Gastroesophageal sphincter (tissue), 4 donors: ENCODE results near the gene ACOT7. TPM values are rescaled to one million over a fixed set of nuclear protein-coding genes. Genes with fewer than 3 reads are reported as not detected.

Experiments
- ATAC-seq: fragments of 150-250 bp; one replicate; pipeline ENCODE4 v1.9.1; 2016; ENCODE audit warnings: mild to moderate bottlenecking, moderate library complexity
- H3K27ac ChIP-seq, 4 donors: fragments of 200-600 bp; sonication (generic) in 3 of 4; 1 replicate in 3 of 4; 2 replicates in 1 of 4; pipeline ENCODE4 v1.5.1; 2016 to 2019
- H3K27me3 ChIP-seq: fragments of 200-600 bp; sonication (generic); one replicate; pipeline ENCODE4 v1.5.1; 2019
- H3K36me3 ChIP-seq, 2 donors: fragments of 200-600 bp; sonication (generic); one replicate each; pipeline ENCODE4 v1.5.1; 2019; ENCODE audit warnings: control low read depth in 1 of 2
- H3K4me1 ChIP-seq, 3 donors: fragments of 200-600 bp; sonication (generic); 1 replicate in 2 of 3; 2 replicates in 1 of 3; pipeline ENCODE4 v1.5.1; 2016 to 2019; ENCODE audit warnings: control low read depth in 2 of 3
- H3K4me3 ChIP-seq, 2 donors: fragments of 200-600 bp; sonication (generic); one replicate each; pipeline ENCODE4 v1.5.1; 2019; ENCODE audit warnings: mild to moderate bottlenecking in 1 of 2, moderate library complexity in 1 of 2
- H3K9me3 ChIP-seq, 3 donors: fragments of 200-600 bp; sonication (generic); one replicate each; pipeline ENCODE4 v1.5.1; 2017 to 2019; ENCODE audit warnings: control low read depth in 2 of 3
- EP300 ChIP-seq: sonication (generic); formaldehyde crosslinking; IDR thresholded peaks from one replicate; pipeline ENCODE4 v1.6.1; 2017; ENCODE audit warnings: antibody characterized with exemption, mild to moderate bottlenecking
- POLR2A ChIP-seq, 2 donors: fragments of 450-650 bp; IDR thresholded peaks; one replicate each; pipeline ENCODE4 v1.6.1; 2017; ENCODE audit warnings: antibody characterized with exemption in 2 of 2, mild to moderate bottlenecking in 2 of 2, moderate library complexity in 1 of 2
- POLR2AphosphoS5 ChIP-seq: sonication (generic); formaldehyde crosslinking; IDR thresholded peaks from one replicate; pipeline ENCODE4 v1.6.1; 2017; ENCODE audit warnings: antibody characterized with exemption
- WGBS, 2 donors: methylation state at CpG; one replicate each; pipeline ENCODE4 v1.1.5; 2018; ENCODE audit warnings: low coverage in 1 of 2; 5-methylcytosine and 5-hydroxymethylcytosine counted together
- total RNA-seq, 4 donors: library from RNA; depleted of rRNA; stranded (reverse); fragments of >200 nt; gene quantifications; one replicate each; pipeline ENCODE4 v1.1.0, GENCODE V29; 2016
- TF ChIP-seq, protein P1 (sequence below), 4 experiments: fragments of 200-600 bp in 2 of 4; fragments of 450-650 bp in 2 of 4; sonication (generic) in 1 of 4; IDR thresholded peaks; one replicate each; pipeline ENCODE4 v1.5.1; 2017 to 2019; ENCODE audit warnings: antibody characterized with exemption in 4 of 4, mild to moderate bottlenecking in 2 of 4, moderate library complexity in 2 of 4

Gene ACOT7
- total RNA-seq, 4 donors from 2014 or later, result 22.3 to 32.5 (median 25.0) TPM

DNA sequence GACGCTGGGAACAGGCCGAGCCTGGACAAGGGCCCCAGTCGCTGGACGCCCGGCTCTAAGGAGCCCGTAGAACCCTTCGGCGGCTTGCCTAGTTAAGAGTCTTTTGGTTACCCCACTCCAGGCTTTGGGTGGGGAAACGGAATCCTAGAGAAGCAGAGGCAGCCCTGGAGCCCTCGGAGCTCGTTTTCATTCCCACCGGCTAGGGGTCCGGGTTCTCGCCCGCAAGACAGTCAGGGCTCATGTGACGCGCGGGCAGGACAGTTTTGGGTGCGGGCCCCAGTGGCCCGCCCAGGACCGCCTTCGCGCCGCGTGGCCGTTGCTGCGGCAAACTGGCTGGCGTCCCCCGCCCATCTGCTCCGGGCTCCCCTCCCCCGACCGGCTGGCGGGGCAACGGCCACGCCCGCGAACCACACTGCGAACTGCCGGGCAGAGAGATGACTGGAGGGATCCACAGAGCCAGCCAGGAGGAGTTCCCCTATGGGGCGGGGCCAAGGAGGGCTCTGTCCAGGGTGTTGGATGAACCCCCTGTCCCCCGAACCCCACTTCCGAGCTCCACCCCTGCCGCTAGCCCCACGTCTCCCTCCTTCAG lies 27.0 kb upstream of the ACOT7 start:
- peak overlapping the region in 1 of 2 donors; percentile 50 for H3K4me3 ChIP-seq
- peaks cover 100% of the 10 kb centered on the region for H3K27me3 ChIP-seq
- no peaks in the 10 kb centered on the region for H3K9me3 ChIP-seq
- H3K27ac ChIP-seq, result no peak overlapping the region
- no peak for TF ChIP-seq POLR2A (IDR thresholded peaks at IDR 0.05)
- WGBS, 2 donors, result 32% methylated on average over 10 of the region's 44 CpGs; no CpG with 5 or more reads in 1 of the 2 donors
- no peaks in the 10 kb centered on the region for H3K36me3 ChIP-seq
- ATAC-seq, result no peak
- H3K4me1 ChIP-seq, result peaks cover 0 to 51% (median 23%) of the 10 kb centered on the region in 3 donors

DNA sequence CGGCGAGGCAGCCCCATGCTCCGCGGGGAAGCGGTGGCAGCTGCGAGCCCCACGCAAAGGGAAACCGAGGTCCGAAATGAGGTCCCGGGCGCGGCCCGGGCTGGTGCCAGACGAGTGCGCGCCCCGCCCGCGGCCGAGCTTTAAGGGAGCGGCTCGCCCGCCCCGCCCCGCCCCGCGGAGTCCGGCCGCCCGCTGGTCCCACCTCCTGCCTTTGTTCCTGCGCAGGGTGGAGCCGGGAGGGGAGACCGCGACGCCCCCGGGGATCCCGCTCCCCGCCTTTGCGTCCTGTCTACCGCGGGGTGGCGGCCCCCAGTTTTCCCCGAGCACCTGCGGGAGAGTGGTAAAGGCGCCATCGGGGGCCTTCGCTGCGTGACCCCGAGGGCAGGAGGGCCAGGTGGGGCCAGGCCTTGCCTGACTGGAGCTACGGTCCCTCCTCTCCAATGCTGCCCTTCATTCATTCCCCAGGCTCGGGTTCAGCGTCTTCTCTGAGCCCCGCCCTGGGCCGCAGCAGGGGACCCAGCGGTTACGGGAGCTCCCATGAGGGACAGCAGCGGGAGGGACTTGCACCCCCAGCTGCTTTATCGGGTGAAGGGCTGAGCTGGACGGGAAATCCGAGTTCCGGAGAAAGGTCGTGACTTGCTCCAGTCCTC lies 26.4 kb upstream of the ACOT7 start, which contains the start of gene HES2:
Gene HES2, minus strand, starts transcription at position 116 of the 650 bp plus-strand sequence. Its CDS starts 99 bp downstream, at position 17.
- H3K4me3 ChIP-seq, result peak within 1 kb of the TSS in 1 of 2 donors; percentile 50
- peaks cover 0 to 46% (median 23%) of the 10 kb centered on the region in 3 donors for H3K4me1 ChIP-seq
- no peak for ATAC-seq
- TF ChIP-seq, protein P1, sequence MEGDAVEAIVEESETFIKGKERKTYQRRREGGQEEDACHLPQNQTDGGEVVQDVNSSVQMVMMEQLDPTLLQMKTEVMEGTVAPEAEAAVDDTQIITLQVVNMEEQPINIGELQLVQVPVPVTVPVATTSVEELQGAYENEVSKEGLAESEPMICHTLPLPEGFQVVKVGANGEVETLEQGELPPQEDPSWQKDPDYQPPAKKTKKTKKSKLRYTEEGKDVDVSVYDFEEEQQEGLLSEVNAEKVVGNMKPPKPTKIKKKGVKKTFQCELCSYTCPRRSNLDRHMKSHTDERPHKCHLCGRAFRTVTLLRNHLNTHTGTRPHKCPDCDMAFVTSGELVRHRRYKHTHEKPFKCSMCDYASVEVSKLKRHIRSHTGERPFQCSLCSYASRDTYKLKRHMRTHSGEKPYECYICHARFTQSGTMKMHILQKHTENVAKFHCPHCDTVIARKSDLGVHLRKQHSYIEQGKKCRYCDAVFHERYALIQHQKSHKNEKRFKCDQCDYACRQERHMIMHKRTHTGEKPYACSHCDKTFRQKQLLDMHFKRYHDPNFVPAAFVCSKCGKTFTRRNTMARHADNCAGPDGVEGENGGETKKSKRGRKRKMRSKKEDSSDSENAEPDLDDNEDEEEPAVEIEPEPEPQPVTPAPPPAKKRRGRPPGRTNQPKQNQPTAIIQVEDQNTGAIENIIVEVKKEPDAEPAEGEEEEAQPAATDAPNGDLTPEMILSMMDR (IDR thresholded peaks at IDR 0.05), result no peak
- TF ChIP-seq POLR2A (IDR thresholded peaks at IDR 0.05) (no peak), POLR2AphosphoS5 (no peak), EP300 (no peak)
- no peak within 1 kb of the TSS for H3K27ac ChIP-seq
- no peaks in the 10 kb centered on the region for H3K9me3 ChIP-seq
- H3K27me3 ChIP-seq, result peaks cover 100% of the 10 kb centered on the region
- no peaks in the 10 kb centered on the region for H3K36me3 ChIP-seq
- no CpG with 5 or more reads among the region's 62 CpGs for WGBS, 2 donors

DNA sequence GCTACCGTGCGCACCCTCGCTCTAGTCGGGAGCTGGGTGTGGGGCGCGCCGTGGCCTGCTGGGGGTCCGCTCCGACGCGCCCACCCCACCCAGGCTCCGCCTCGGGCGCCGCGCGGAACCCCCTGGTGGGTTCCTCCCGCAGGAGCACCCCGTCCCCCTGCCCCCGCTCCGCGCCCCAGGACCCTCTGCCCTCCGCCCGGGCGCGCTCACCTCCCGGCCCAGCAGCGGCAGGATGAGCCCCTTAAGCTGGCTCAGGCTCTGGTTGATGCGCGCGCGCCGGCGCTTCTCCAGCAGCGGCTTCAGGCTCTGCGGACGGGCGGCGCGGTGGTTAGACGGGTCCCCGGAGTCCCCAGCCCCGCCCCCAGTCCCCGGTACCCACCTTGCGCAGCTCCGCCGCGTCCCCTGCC lies 25.8 kb upstream of the ACOT7 start:
- WGBS, 2 donors, result no CpG with 5 or more reads among the region's 48 CpGs
- TF ChIP-seq POLR2A (IDR thresholded peaks at IDR 0.05) (no peak), EP300 (no peak), POLR2AphosphoS5 (no peak)
- TF ChIP-seq, protein P1 (IDR thresholded peaks at IDR 0.05), result no peak
- peaks cover 0 to 41% (median 23%) of the 10 kb centered on the region in 3 donors for H3K4me1 ChIP-seq
- peak overlapping the region in 1 of 2 donors; percentile 50 for H3K4me3 ChIP-seq
- H3K36me3 ChIP-seq, result no peaks in the 10 kb centered on the region
- no peak overlapping the region for H3K27ac ChIP-seq
- H3K9me3 ChIP-seq, result no peaks in the 10 kb centered on the region
- ATAC-seq, result no peak
- peaks cover 100% of the 10 kb centered on the region for H3K27me3 ChIP-seq

DNA sequence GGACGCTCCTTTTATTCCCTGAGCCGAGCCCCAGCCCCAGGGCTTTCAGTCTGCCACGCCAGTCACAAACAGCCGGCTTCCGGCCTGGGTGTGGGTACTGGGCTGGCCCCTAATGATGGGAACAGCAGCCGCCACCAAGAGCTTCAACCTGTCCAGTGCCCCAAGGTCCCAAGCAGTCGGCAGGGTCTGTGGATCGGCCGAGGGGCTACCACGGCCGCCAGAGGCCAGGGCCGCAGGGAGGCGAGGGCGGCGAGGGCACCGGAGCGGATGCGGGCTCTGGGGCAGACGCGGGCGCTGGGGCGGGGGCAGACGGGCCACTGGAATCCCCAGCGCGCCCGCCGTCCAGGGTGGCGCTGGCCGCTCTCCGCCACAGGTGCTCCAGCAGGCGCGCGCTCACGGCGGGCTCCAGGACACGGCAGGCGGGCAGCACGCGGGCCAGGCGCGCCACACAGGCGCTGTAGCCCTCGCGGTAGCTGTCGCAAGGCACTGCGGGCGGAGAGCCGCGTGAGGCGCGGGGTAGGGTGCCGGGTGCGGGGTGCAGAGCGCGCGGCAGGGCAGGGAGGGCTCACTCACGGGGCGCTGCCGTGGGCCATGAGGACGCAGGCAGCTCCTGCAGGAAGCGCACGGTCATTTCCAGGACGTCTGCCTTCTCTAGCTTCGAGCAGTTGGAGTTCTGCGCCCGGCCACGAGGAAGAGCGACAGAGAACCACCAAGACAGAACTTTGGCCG lies 25.3 kb upstream of the ACOT7 start:
- peaks cover 0 to 35% (median 21%) of the 10 kb centered on the region in 3 donors for H3K4me1 ChIP-seq
- no peak for TF ChIP-seq POLR2A (IDR thresholded peaks at IDR 0.05)
- TF ChIP-seq EP300, result no peak
- no peak for TF ChIP-seq POLR2AphosphoS5
- TF ChIP-seq, protein P1 (IDR thresholded peaks at IDR 0.05), result no peak
- no peaks in the 10 kb centered on the region for H3K36me3 ChIP-seq
- peaks cover 100% of the 10 kb centered on the region for H3K27me3 ChIP-seq
- ATAC-seq, result no peak
- no CpG with 5 or more reads among the region's 69 CpGs for WGBS, 2 donors
- H3K9me3 ChIP-seq, result no peaks in the 10 kb centered on the region
- no peak overlapping the region for H3K27ac ChIP-seq
- peak overlapping the region in 1 of 2 donors; percentile 50 for H3K4me3 ChIP-seq

DNA sequence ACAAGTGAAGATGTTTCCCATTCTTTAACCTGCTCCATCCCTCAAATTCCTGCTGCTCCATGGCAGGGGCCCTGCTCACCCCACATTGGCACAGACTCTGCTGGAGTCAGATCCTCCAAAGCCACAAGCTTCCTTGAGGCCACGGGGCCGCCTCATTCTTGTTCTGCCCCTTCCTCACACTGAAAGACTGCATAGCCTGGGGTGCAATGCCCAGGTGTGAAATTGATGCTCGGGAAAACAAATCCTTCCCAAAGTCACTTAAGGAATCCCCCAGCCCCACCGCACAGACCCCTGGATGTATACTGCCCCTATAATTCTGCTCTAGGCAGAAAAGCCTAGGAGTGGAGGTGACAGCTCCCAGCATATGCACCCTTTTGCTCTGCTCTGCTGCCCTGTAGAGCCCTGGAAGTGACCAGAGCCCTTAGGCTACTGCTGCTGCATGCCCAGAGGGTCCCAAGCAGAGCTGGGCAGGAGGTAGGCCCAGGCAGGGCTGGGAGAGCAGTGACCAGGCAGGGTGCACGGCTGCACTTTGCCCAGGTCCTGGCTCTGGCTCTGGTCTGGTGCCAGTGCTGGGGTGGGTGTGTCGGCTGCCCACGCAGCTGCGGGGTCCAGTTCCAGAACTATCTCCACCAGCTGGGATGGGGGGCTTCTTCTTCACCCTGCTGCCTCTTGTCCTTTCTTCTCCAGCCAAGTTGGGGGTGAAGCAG lies 24.5 kb upstream of the ACOT7 start:
- H3K9me3 ChIP-seq, result no peaks in the 10 kb centered on the region
- no peak overlapping the region for H3K4me3 ChIP-seq
- 80 to 100% methylated on average over 1 to 2 of the region's 8 CpGs for WGBS, 2 donors
- H3K36me3 ChIP-seq, result no peaks in the 10 kb centered on the region
- H3K4me1 ChIP-seq, result peaks cover 0 to 28% (median 20%) of the 10 kb centered on the region in 3 donors
- TF ChIP-seq EP300 (no peak), POLR2AphosphoS5 (no peak)
- TF ChIP-seq, protein P1 (IDR thresholded peaks at IDR 0.05), result no peak
- no peak overlapping the region for H3K27ac ChIP-seq
- peaks cover 100% of the 10 kb centered on the region for H3K27me3 ChIP-seq
- no peak for ATAC-seq
